Caco-2 (cell line): ENCODE measurements around the gene MINK1. TPM values are rescaled to one million over a fixed set of nuclear protein-coding genes. Genes with fewer than 3 reads are reported as not detected.

Experiments used
- BruUV-seq: library from RNA; stranded (reverse); fragments of 400-500 nt; replicated peaks from 2 replicates; lab custom pipeline; 2021; lab: Mats Ljungman, UMichigan
- CTCF ChIA-PET: fragments of 300-600 bp; sonication (Branson Sonifier 250); formaldehyde crosslinking; loops from one replicate; lab custom pipeline; 2022; ENCODE audit warnings: antibody characterized with exemption; lab: Charles Lee
- POLR2A ChIA-PET: fragments of 300-600 bp; sonication (Branson Sonifier 250); formaldehyde crosslinking; loops from one replicate; lab custom pipeline; 2022; ENCODE audit warnings: antibody characterized with exemption; lab: Charles Lee
- DNase-seq, 2 experiments: peaks; one replicate each; pipeline versions ENCODE4 v3.0.0 to v3.0.0-alpha.2; 2020 to 2022
- H3K27me3 ChIP-seq: replicated peaks from 2 replicates; pipeline ENCODE4 v1.6.0; 2011; ENCODE audit warnings: low read length; ENCODE audit not compliant: control insufficient read depth, insufficient read depth
- H3K36me3 ChIP-seq: 2 replicates; pipeline ENCODE4 v1.5.1; 2011; ENCODE audit warnings: low read length; ENCODE audit not compliant: control insufficient read depth, insufficient read depth
- H3K4me1 ChIP-seq: fragments of 250-450 bp; sonication (Bioruptor Pico); 2 replicates; pipeline ENCODE4 v1.5.1; 2020; ENCODE audit warnings: mild to moderate bottlenecking
- H3K4me3 ChIP-seq: 2 replicates; pipeline ENCODE4 v1.5.1; 2011; ENCODE audit warnings: low read depth, mild to moderate bottlenecking, control low read depth, low read length
- H3K9me3 ChIP-seq: fragments of 250-450 bp; sonication (Bioruptor Pico); 2 replicates; pipeline ENCODE4 v1.5.1; 2020; ENCODE audit warnings: mild to moderate bottlenecking, moderate library complexity
- H3K27ac Mint-ChIP-seq: one replicate; pipeline ENCODE4 v1.8.0; 2022; ENCODE audit warnings: mixed read lengths; ENCODE audit not compliant: unreplicated experiment
- H3K27me3 Mint-ChIP-seq: one replicate; pipeline ENCODE4 v1.8.0; 2022; ENCODE audit warnings: mixed read lengths; ENCODE audit not compliant: insufficient read depth, unreplicated experiment
- H3K36me3 Mint-ChIP-seq: one replicate; pipeline ENCODE4 v1.8.0; 2022; ENCODE audit warnings: mild to moderate bottlenecking, mixed read lengths; ENCODE audit not compliant: insufficient read depth, unreplicated experiment
- H3K4me1 Mint-ChIP-seq: one replicate; pipeline ENCODE4 v1.8.0; 2022; ENCODE audit warnings: low read depth, mixed read lengths; ENCODE audit not compliant: unreplicated experiment
- H3K4me3 Mint-ChIP-seq: one replicate; pipeline ENCODE4 v1.8.0; 2022; ENCODE audit warnings: mild to moderate bottlenecking, moderate library complexity, mixed read lengths; ENCODE audit not compliant: unreplicated experiment
- H3K9me3 Mint-ChIP-seq: one replicate; pipeline ENCODE4 v1.8.0; 2022; ENCODE audit warnings: mixed read lengths; ENCODE audit not compliant: unreplicated experiment
- intact Hi-C: fragments of 100-400 bp; cut with micrococcal nuclease; formaldehyde crosslinking; loops from one replicate; pipeline ENCODE4 v1.10.0; 2022; ENCODE audit not compliant: unreplicated experiment
- total RNA-seq: library from RNA; stranded (reverse); gene quantifications from 2 replicates; pipeline ENCODE4 v1.2.3, GENCODE V29; 2022
- TF ChIP-seq, protein P1 (sequence below), 2 experiments: fragments of 200-600 bp in 1 of 2; IDR thresholded peaks; 1 replicate in 1 of 2; 2 replicates in 1 of 2; pipeline versions ENCODE4 v1.5.1 to v1.8.0; 2011 to 2022; ENCODE audit warnings: antibody characterized with exemption in 1 of 2, control low read depth in 1 of 2, inconsistent platforms in 1 of 2, low read depth in 1 of 2, low read length in 1 of 2, mild to moderate bottlenecking in 1 of 2, moderate library complexity in 1 of 2; ENCODE audit not compliant: insufficient read depth in 1 of 2, severe bottlenecking in 1 of 2, unreplicated experiment in 1 of 2

The MINK1 gene
- total RNA-seq, 1 experiment from 2014 or later: 47.7 TPM

- TF ChIP-seq, protein P1, sequence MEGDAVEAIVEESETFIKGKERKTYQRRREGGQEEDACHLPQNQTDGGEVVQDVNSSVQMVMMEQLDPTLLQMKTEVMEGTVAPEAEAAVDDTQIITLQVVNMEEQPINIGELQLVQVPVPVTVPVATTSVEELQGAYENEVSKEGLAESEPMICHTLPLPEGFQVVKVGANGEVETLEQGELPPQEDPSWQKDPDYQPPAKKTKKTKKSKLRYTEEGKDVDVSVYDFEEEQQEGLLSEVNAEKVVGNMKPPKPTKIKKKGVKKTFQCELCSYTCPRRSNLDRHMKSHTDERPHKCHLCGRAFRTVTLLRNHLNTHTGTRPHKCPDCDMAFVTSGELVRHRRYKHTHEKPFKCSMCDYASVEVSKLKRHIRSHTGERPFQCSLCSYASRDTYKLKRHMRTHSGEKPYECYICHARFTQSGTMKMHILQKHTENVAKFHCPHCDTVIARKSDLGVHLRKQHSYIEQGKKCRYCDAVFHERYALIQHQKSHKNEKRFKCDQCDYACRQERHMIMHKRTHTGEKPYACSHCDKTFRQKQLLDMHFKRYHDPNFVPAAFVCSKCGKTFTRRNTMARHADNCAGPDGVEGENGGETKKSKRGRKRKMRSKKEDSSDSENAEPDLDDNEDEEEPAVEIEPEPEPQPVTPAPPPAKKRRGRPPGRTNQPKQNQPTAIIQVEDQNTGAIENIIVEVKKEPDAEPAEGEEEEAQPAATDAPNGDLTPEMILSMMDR (IDR thresholded peaks at IDR 0.05; ENCODE audit: insufficient read depth in 1 of 2, low read depth in 1 of 2, low read length in 1 of 2, severe bottlenecking in 1 of 2, unreplicated experiment in 1 of 2): no peak
- Histone ChIP-seq H3K9me3 (no peaks in the 10 kb centered on the region), H3K27me3 (no peaks in the 10 kb centered on the region), H3K4me3 (no peak overlapping the region), H3K4me1 (no peaks in the 10 kb centered on the region), H3K36me3 (no peaks in the 10 kb centered on the region)
- ChIA-PET POLR2A (no interaction called here), CTCF (no interaction called here)
- H3K9me3 Mint-ChIP-seq: no peaks in the 10 kb centered on the region
- peaks cover 2% of the 10 kb centered on the region for H3K4me1 Mint-ChIP-seq
- BruUV-seq: no TSS peak
- intact Hi-C loops: no loop called here
- H3K4me3 Mint-ChIP-seq: no peak overlapping the region
- no peak overlapping the region for H3K27ac Mint-ChIP-seq
- no peaks in the 10 kb centered on the region for H3K27me3 Mint-ChIP-seq
- no peak for DNase-seq
- peaks cover 12% of the 10 kb centered on the region for H3K36me3 Mint-ChIP-seq
These were observed 64.6 kb downstream of the MINK1 start for GRCh38 chr17:4897785-4898184.

DNA sequence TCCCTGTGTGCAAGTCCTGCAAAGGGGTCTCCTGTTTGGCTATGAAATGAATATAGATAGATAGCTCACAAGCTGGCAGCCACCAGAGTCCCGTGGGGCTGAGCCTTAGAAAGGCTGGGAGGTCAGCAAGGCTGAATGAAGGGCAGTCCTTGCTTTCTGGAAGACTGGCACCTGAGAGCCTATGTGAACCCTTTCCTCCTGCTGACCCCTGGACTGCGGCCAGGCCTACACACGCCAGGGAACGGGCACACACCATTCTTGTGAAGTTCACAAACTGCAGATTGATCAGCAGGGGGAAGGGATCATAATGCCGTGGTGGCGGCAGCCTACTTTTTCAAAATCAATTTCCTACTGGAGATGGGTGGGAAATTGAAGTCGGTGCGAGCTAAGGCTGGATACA lies 65.2 kb downstream of the MINK1 start:
- no peaks in the 10 kb centered on the region for H3K36me3 ChIP-seq
- no peak for DNase-seq
- no peak overlapping the region for H3K4me3 ChIP-seq
- no peaks in the 10 kb centered on the region for H3K27me3 ChIP-seq
- Mint-ChIP-seq H3K27ac (no peak overlapping the region), H3K4me3 (no peak overlapping the region), H3K9me3 (no peaks in the 10 kb centered on the region), H3K27me3 (no peaks in the 10 kb centered on the region), H3K4me1 (peaks cover 7% of the 10 kb centered on the region), H3K36me3 (peaks cover 17% of the 10 kb centered on the region)
- BruUV-seq: no TSS peak
- intact Hi-C loops: no loop called here
- TF ChIP-seq, protein P1 (IDR thresholded peaks at IDR 0.05; ENCODE audit: insufficient read depth in 1 of 2, low read depth in 1 of 2, low read length in 1 of 2, severe bottlenecking in 1 of 2, unreplicated experiment in 1 of 2): no peak
- ChIA-PET POLR2A (no interaction called here), CTCF (no interaction called here)
- no peaks in the 10 kb centered on the region for H3K9me3 ChIP-seq
- peaks cover 2% of the 10 kb centered on the region; the same call in 1 of the 2 replicates for H3K4me1 ChIP-seq

DNA sequence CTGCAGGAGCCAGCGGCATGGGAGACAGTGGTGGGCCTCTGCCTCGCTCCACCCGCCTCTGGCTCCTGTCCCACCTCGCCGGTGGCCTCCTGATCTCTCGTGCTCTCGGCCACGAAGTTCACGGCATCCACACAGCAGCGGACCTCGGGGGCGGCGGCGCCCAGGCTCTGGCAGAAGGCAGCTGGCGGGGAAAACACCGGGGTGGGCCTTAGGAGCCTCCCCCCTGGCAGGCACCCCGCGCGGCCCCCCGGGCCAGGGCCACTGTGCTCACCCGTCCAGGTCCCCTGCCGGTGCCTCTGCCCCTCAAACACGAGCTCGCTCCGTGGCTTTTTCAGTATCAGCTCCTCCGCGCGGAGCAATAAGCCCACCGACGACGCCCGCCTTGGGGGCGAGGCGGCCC lies 65.8 kb downstream of the MINK1 start:
- H3K4me3 ChIP-seq: no peak overlapping the region
- Mint-ChIP-seq H3K9me3 (no peaks in the 10 kb centered on the region), H3K27ac (no peak overlapping the region), H3K4me3 (no peak overlapping the region), H3K4me1 (peaks cover 10% of the 10 kb centered on the region), H3K27me3 (no peaks in the 10 kb centered on the region), H3K36me3 (peaks cover 20% of the 10 kb centered on the region)
- DNase-seq: no peak
- ChIA-PET POLR2A (no interaction called here), CTCF (no interaction called here)
- H3K9me3 ChIP-seq: no peaks in the 10 kb centered on the region
- no peaks in the 10 kb centered on the region for H3K36me3 ChIP-seq
- BruUV-seq: no TSS peak
- intact Hi-C loops: no loop called here
- H3K4me1 ChIP-seq: peaks cover 3% of the 10 kb centered on the region; the same call in 1 of the 2 replicates
- H3K27me3 ChIP-seq: no peaks in the 10 kb centered on the region
- TF ChIP-seq, protein P1 (IDR thresholded peaks at IDR 0.05; ENCODE audit: insufficient read depth in 1 of 2, low read depth in 1 of 2, low read length in 1 of 2, severe bottlenecking in 1 of 2, unreplicated experiment in 1 of 2): no peak
